Upper lobe of left lung (tissue), 4 donors: ENCODE data around the gene LMO3.

ENCODE experiments used
- POLR2AphosphoS5 ChIP-seq, 2 donors: sonication (generic); formaldehyde crosslinking; IDR thresholded peaks; one replicate each; pipeline ENCODE4 v1.5.1; 2017; ENCODE audit warnings: antibody characterized with exemption in 2 of 2
- TF ChIP-seq, protein P1 (sequence below), 6 experiments: fragments of 450-650 bp in 4 of 6; fragments of 200-600 bp in 2 of 6; sonication (generic) in 2 of 6; IDR thresholded peaks; one replicate each; pipeline ENCODE4 v1.5.1; 2016 to 2019; ENCODE audit warnings: antibody characterized with exemption in 6 of 6

DNA sequence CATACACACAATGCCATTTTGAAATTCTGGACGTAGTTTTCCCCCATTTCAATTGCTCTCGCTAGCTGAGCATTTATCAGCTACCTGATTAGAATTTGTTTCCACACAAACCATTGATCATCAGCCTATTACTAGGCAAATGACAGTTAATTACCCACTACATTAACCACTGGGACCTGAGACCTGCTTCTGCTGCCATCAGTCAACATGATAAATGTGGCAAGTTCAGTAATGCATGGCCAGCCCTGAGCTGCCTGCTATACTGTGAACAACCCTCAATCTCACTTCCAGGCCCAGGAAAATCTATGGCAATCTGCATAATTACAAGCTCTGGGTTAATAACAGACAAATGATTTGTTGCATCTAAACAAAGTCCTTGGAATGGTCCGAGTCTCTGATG, 43.5 kb downstream of the LMO3 start:
- TF ChIP-seq POLR2AphosphoS5 (IDR thresholded peaks at IDR 0.05), result no peak
- TF ChIP-seq, protein P1, sequence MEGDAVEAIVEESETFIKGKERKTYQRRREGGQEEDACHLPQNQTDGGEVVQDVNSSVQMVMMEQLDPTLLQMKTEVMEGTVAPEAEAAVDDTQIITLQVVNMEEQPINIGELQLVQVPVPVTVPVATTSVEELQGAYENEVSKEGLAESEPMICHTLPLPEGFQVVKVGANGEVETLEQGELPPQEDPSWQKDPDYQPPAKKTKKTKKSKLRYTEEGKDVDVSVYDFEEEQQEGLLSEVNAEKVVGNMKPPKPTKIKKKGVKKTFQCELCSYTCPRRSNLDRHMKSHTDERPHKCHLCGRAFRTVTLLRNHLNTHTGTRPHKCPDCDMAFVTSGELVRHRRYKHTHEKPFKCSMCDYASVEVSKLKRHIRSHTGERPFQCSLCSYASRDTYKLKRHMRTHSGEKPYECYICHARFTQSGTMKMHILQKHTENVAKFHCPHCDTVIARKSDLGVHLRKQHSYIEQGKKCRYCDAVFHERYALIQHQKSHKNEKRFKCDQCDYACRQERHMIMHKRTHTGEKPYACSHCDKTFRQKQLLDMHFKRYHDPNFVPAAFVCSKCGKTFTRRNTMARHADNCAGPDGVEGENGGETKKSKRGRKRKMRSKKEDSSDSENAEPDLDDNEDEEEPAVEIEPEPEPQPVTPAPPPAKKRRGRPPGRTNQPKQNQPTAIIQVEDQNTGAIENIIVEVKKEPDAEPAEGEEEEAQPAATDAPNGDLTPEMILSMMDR (IDR thresholded peaks at IDR 0.05), result no peak
